ENCODE measurements around the gene PNMA8C.
"Not testable (repeated sequence)": the region's sequence is repeated elsewhere in the genome, so short reads cannot be mapped to it uniquely, and the experiment has no call there.

The PNMA8C gene

GRCh38 chr19:46411088-46411924, 17.4 kb downstream of the PNMA8C start:
- DNase-seq = no peak

GRCh38 chr19:46410205-46411087, 18.3 kb downstream of the PNMA8C start:
- no peak for DNase-seq

- no peak for DNase-seq
Observed at GRCh38 chr19:46409191-46409590, 19.5 kb downstream of the PNMA8C start.

GRCh38 chr19:46408664-46409039, 20.1 kb downstream of the PNMA8C start:
- no peak for DNase-seq

GRCh38 chr19:46407856-46408663, 20.7 kb downstream of the PNMA8C start:
- no peak for DNase-seq

GRCh38 chr19:46406976-46407375, 21.8 kb downstream of the PNMA8C start:
- DNase-seq = no peak

GRCh38 chr19:46404753-46405468, 23.8 kb downstream of the PNMA8C start:
- DNase-seq = no peak

- DNase-seq = no peak
Observed at GRCh38 chr19:46404055-46404752, 24.5 kb downstream of the PNMA8C start.

GRCh38 chr19:46402725-46403124, 26.0 kb downstream of the PNMA8C start:
- no peak for DNase-seq

- DNase-seq = not testable (repeated sequence)
Observed at GRCh38 chr19:46397801-46398479, 30.8 kb downstream of the PNMA8C start.

- DNase-seq = no peak
Observed at GRCh38 chr19:46394402-46394797, 34.3 kb downstream of the PNMA8C start.

GRCh38 chr19:46393456-46394401, 35.0 kb downstream of the PNMA8C start:
- no peak for DNase-seq

- no peak for DNase-seq
Observed at GRCh38 chr19:46392837-46393236, 35.9 kb downstream of the PNMA8C start.

GRCh38 chr19:46392252-46392801, 36.4 kb downstream of the PNMA8C start:
- no peak for DNase-seq

GRCh38 chr19:46391296-46392251, 37.2 kb downstream of the PNMA8C start:
- no peak for DNase-seq

- DNase-seq = no peak
Observed at GRCh38 chr19:46390866-46391265, 37.9 kb downstream of the PNMA8C start.

- no peak for DNase-seq
Observed at GRCh38 chr19:46390121-46390858, 38.4 kb downstream of the PNMA8C start.
